Ovary (tissue), 3 donors: ENCODE measurements around the gene IQCM.

Experiments used
- CTCF ChIP-seq, 3 donors: fragments of 450-650 bp in 2 of 3; fragments of 200-600 bp in 1 of 3; IDR thresholded peaks; one replicate each; pipeline versions ENCODE4 v1.5.1 to v1.8.0; 2016 to 2022; ENCODE audit warnings: antibody characterized with exemption in 3 of 3, mild to moderate bottlenecking in 1 of 3
- EP300 ChIP-seq: sonication (generic); formaldehyde crosslinking; IDR thresholded peaks from one replicate; pipeline ENCODE4 v1.6.1; 2017; ENCODE audit warnings: antibody characterized with exemption
- POLR2A ChIP-seq: fragments of 450-650 bp; IDR thresholded peaks from one replicate; pipeline ENCODE4 v1.6.1; 2017; ENCODE audit warnings: antibody characterized with exemption, mild to moderate bottlenecking, moderate library complexity
- donor health status: DM: no; HTN: no; CAD: no.

GRCh38 chr4:149518471-149518870 is 297.2 kb downstream of the IQCM start:
- no peak for TF ChIP-seq CTCF (IDR thresholded peaks at IDR 0.05)
- no peak for TF ChIP-seq EP300
- TF ChIP-seq POLR2A: no peak
